H1 (cell line): ENCODE data around the gene PRKCZ. TPM values are rescaled to one million over a fixed set of nuclear protein-coding genes. Genes with fewer than 3 reads are reported as not detected.

Experiments used
- BRCA1 ChIP-seq: IDR thresholded peaks from 2 replicates; pipeline ENCODE4 v1.6.1; 2012; ENCODE audit warnings: low read depth, low read length, improper control_type of control experiment
- CHD7 ChIP-seq: fragments of 300-600 bp; sonication (generic); IDR thresholded peaks from 2 replicates; pipeline ENCODE4 v1.7.1; 2012; ENCODE audit warnings: low read length, moderate library complexity, mild to moderate bottlenecking, inconsistent platforms; ENCODE audit not compliant: insufficient replicate concordance
- GTF2F1 ChIP-seq: IDR thresholded peaks from 2 replicates; pipeline ENCODE4 v1.6.1; 2012; ENCODE audit warnings: low read depth, low read length, improper control_type of control experiment, borderline replicate concordance
- KDM1A ChIP-seq: fragments of 200-600, 300-600 bp; sonication (generic); IDR thresholded peaks from 2 replicates; pipeline ENCODE4 v1.7.1; 2016; ENCODE audit warnings: mild to moderate bottlenecking, low read length, borderline replicate concordance
- KDM4A ChIP-seq: IDR thresholded peaks from one replicate; pipeline ENCODE4 v1.7.1; 2012; ENCODE audit warnings: low read depth, mild to moderate bottlenecking, moderate library complexity, low read length, inconsistent platforms; ENCODE audit not compliant: severe bottlenecking
- KDM5A ChIP-seq: fragments of 200-600 bp; IDR thresholded peaks from 2 replicates; pipeline ENCODE4 v1.7.1; 2012; ENCODE audit warnings: mild to moderate bottlenecking, low read length, inconsistent platforms, mixed read lengths
- NRF1 ChIP-seq: IDR thresholded peaks from 2 replicates; pipeline ENCODE4 v1.6.1; 2011; ENCODE audit warnings: mild to moderate bottlenecking, low read depth, low read length, improper control_type of control experiment
- RAD21 ChIP-seq, 2 experiments: IDR thresholded peaks in 1 of 2; conservative IDR thresholded peaks in 1 of 2; 2 replicates each; pipeline ENCODE4 v1.6.1; 2011; ENCODE audit warnings: low read depth in 2 of 2, low read length in 2 of 2, improper control_type of control experiment in 1 of 2, inconsistent platforms in 1 of 2, mild to moderate bottlenecking in 1 of 2, moderate library complexity in 1 of 2
- SIRT6 ChIP-seq: IDR thresholded peaks from one replicate; pipeline ENCODE4 v1.7.1; 2012; ENCODE audit warnings: low read length, inconsistent platforms
- TAF1 ChIP-seq: IDR thresholded peaks from 2 replicates; pipeline ENCODE4 v1.6.1; 2011; ENCODE audit warnings: mild to moderate bottlenecking, low read depth, low read length
- YY1 ChIP-seq: IDR thresholded peaks from 2 replicates; pipeline ENCODE4 v1.6.1; 2011; ENCODE audit warnings: low read depth, mild to moderate bottlenecking, low read length
- ZNF274 ChIP-seq: IDR thresholded peaks from 2 replicates; pipeline ENCODE4 v1.7.0; 2012; ENCODE audit warnings: low read length, borderline replicate concordance; ENCODE audit errors: extremely low read depth
- polyA plus RNA-seq, 7 experiments: library from polyadenylated mRNA; depleted of rRNA in 3 of 7; stranded (reverse) in 5 of 7; unstranded in 2 of 7; fragments of >200 nt in 5 of 7; fragments of 200-250 nt in 2 of 7; gene quantifications; 1 replicate in 5 of 7; 2 replicates in 1 of 7; 4 replicates in 1 of 7; pipeline versions ENCODE4 v1.2.1 to v1.2.3, GENCODE V29; 2011 to 2013; ENCODE audit warnings: missing spikeins in 2 of 7, mixed read lengths in 2 of 7
- total RNA-seq: library from RNA; stranded (reverse); fragmentation: NEBNext Ultra II Directional; extraction: Animal tissue kit (Norgen Biotek cat#: 25700); gene quantifications from 2 replicates; pipeline ENCODE4 v1.2.1, GENCODE V29; 2021

The PRKCZ gene
- total and polyA plus RNA-seq, 2 of the 8 experiments (the other 6 are each of a cell fraction or from before 2014, with no cell fraction given), result 37.4 to 45.1 TPM

DNA sequence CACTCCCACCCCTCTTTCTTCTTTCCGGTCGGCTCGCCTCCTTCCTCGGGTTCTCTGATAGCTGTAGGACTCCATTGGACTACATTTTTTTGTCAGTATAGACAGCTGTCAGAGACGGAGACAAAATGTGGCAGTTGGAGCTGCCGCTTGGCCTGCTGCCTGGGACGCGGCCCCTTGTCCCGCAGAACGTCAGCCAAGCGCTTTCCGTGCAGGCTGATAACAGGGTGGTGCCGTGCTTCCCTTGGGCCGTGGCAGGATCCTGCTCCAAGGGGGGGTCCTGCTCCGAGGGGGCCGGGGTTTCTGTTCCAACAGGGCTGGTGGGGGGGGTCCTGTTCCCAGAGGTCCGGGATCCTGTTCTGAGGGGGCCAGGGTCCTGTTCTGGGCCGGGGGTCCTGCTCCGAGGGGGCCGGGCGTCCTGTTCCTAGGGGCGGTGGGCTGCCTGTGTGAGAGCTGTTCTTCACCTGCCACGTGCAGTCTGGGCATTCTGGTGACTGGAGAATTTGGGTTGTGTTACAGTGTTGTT, 182.8 kb downstream of the PRKCZ start (continued):
- no peak for TF ChIP-seq CHD7
- TF ChIP-seq NRF1, result no peak
- TF ChIP-seq RAD21 (IDR thresholded peaks at IDR 0.05 in 1 of 2, conservative IDR thresholded peaks at IDR 0.05 in 1 of 2; ENCODE audit: low read depth in 2 of 2, low read length in 2 of 2), result no peak
- TF ChIP-seq KDM4A, result no peak
- TF ChIP-seq ZNF274, result no peak
- TF ChIP-seq TAF1, result no peak
- no peak for TF ChIP-seq KDM1A
- TF ChIP-seq YY1, result no peak
- TF ChIP-seq SIRT6, result no peak
- no peak for TF ChIP-seq GTF2F1
- no peak for TF ChIP-seq KDM5A
- no peak for TF ChIP-seq BRCA1
